ENCODE results near the gene XRCC6. TPM values are rescaled to one million over a fixed set of nuclear protein-coding genes. Genes with fewer than 3 reads are reported as not detected.
"Not testable (repeated sequence)": the region's sequence is repeated elsewhere in the genome, so short reads cannot be mapped to it uniquely, and the experiment has no call there.

XRCC6 gene
- total RNA-seq, 8 experiments from 2014 or later, result 205 to 384 (median 275) TPM

DNA sequence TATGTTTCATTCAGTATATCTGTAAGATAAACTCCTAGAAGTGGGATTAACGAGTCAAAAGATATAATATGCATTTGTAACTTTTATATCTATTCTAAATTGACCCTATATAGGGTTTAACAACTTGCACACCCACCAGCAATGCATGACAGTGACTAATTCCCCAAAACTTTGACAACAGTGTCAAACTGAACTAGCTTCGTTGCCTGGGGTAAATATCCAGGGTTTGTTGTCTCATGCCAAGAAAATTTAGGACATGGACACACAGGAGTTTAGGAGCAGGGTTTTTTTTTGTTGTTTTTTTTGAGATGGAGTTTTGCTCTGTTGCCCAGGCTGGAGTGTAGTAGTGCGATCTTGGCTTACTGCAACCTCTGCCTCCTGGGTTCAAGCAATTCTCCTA, 62.5 kb downstream of the XRCC6 start:
- ATAC-seq (replicated peaks in 6 of 8), result no peak
- 67 to 100% (median 84%) methylated on average over 1 to 3 of the region's 3 CpGs; no CpG with 5 or more reads in 2 of the 10 experiments for WGBS, 10 experiments
- no peak overlapping the region for H3K4me3 ChIP-seq
- peaks cover 0 to 5% of the 10 kb centered on the region in 2 donors for H3K4me1 ChIP-seq (replicated peaks in 1 of 2)
- H3K27ac ChIP-seq, result no peak overlapping the region
- in situ Hi-C loops (cut with MboI; ENCODE audit: low pct_unique_long_range_greater_than_20kb in 2 of 9, low sequenced_read_pairs in 9 of 9, unreplicated experiment in 9 of 9), result loop anchor here in 1 of 9 experiments (25.0 kb wide), 1 partner anchor 254 kb away; the partner anchor contains the start of genes CENPM and TNFRSF13C

- H3K4me1 ChIP-seq (replicated peaks in 1 of 2), result peaks cover under 1 to 5% of the 10 kb centered on the region in 2 donors
- WGBS, 10 experiments, result 44 to 96% (median 80%) methylated on average over 1 to 4 of the region's 4 CpGs
- no peak overlapping the region for H3K27ac ChIP-seq
- in situ Hi-C loops (cut with MboI; ENCODE audit: low pct_unique_long_range_greater_than_20kb in 2 of 9, low sequenced_read_pairs in 9 of 9, unreplicated experiment in 9 of 9), result loop anchor here in 1 of 9 experiments (25.0 kb wide), 1 partner anchor 253 kb away; the partner anchor contains the start of genes CENPM and TNFRSF13C
- no peak for ATAC-seq (replicated peaks in 6 of 8)
- H3K4me3 ChIP-seq, result no peak overlapping the region
Observed at GRCh38 chr22:41684194-41684593, 63.1 kb downstream of the XRCC6 start.

DNA sequence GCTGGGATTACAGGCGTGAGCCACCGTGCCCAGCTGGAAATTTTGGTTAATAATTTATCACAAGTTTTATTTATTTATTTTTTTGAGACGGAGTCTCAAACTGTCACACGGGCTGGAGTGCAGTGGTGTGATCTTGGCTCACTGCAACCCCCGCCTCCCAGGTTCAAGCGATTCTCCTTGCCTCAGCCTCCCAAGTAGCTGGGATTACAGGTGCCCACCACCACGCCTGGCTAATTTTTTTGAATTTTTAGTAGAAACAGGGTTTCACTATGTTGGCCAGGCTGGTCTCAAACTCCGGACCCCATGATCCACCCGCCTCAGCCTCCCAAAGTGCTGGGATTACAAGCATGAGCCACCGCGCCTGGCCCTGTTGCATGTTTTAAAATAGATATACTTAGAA, 65.8 kb downstream of the XRCC6 start:
- H3K4me1 ChIP-seq (replicated peaks in 1 of 2); ATAC-seq (replicated peaks in 6 of 8); H3K27ac ChIP-seq: not testable (repeated sequence)
- 89 to 100% (median 96%) methylated on average over 1 to 9 of the region's 11 CpGs; no CpG with 5 or more reads in 3 of the 10 experiments for WGBS, 10 experiments
- peak overlapping the region in 1 of 5 donors; percentile 78 for H3K4me3 ChIP-seq
- in situ Hi-C loops (cut with MboI; ENCODE audit: low pct_unique_long_range_greater_than_20kb in 2 of 9, low sequenced_read_pairs in 9 of 9, unreplicated experiment in 9 of 9), result loop anchor here in 1 of 9 experiments (25.0 kb wide), 1 partner anchor 250 kb away; the partner anchor contains the start of genes CENPM and TNFRSF13C

DNA sequence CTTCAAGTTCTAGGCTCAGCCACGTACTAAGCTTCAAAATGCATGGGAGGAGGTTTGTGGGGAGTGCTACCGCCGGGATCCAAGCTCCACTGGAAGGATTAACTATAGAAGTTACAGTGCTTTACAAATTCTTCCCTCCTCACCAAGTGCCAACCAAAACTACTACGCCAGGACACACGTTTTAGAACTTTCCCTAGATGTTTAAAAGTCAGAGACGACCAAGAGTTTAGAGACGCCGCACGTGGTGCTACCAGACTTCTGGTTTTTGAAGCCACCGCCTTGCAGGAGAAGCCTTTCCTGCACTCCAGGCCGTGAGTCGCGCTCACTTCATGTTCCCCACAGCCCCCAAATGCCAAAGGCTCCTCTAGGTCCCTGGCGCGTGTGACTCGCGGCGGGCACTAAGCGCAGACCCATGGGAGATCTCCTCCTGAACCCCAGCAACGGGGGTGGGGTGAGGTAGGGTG, 66.8 kb downstream of the XRCC6 start:
- H3K4me1 ChIP-seq (replicated peaks in 1 of 2), result peaks cover 5 to 8% of the 10 kb centered on the region in 2 donors
- H3K27ac ChIP-seq, result peak overlapping the region; percentile 63 to 92
- WGBS, 10 experiments, result 0 to 13% (median 1%) methylated on average over 2 to 14 of the region's 20 CpGs; no CpG with 5 or more reads in 2 of the 10 experiments
- peak overlapping the region; percentile 67 to 79 (median 74) for H3K4me3 ChIP-seq
- in situ Hi-C loops (cut with MboI; ENCODE audit: low pct_unique_long_range_greater_than_20kb in 2 of 9, low sequenced_read_pairs in 9 of 9, unreplicated experiment in 9 of 9), result loop anchor here in 1 of 9 experiments (25.0 kb wide), 1 partner anchor 249 kb away; the partner anchor contains the start of genes CENPM and TNFRSF13C
- peak; percentile 13 to 34 (median 14) for ATAC-seq (replicated peaks in 6 of 8)

GRCh38 chr22:41688365-41689211, 67.5 kb downstream of the XRCC6 start, which contains the start of gene SNU13:
Gene SNU13, minus strand, starts transcription at chr22:41688867. Its CDS starts 71 bp downstream, at chr22:41688796.
- WGBS, 10 experiments, result 0 to 4% (median 0%) methylated on average over 4 to 29 of the region's 62 CpGs; no CpG with 5 or more reads in 3 of the 10 experiments
- in situ Hi-C loops (cut with MboI; ENCODE audit: low pct_unique_long_range_greater_than_20kb in 2 of 9, low sequenced_read_pairs in 9 of 9, unreplicated experiment in 9 of 9), result loop anchor here in 1 of 9 experiments (25.0 kb wide), 1 partner anchor 249 kb away; the partner anchor contains the start of genes CENPM and TNFRSF13C
- peaks cover 5 to 8% of the 10 kb centered on the region in 2 donors for H3K4me1 ChIP-seq (replicated peaks in 1 of 2)
- peak; percentile 85 to 97 (median 95) for ATAC-seq (replicated peaks in 6 of 8)
- H3K27ac ChIP-seq, result peak within 1 kb of the TSS; percentile 63 to 92
- H3K4me3 ChIP-seq, result peak within 1 kb of the TSS; percentile 67 to 79 (median 74)

DNA sequence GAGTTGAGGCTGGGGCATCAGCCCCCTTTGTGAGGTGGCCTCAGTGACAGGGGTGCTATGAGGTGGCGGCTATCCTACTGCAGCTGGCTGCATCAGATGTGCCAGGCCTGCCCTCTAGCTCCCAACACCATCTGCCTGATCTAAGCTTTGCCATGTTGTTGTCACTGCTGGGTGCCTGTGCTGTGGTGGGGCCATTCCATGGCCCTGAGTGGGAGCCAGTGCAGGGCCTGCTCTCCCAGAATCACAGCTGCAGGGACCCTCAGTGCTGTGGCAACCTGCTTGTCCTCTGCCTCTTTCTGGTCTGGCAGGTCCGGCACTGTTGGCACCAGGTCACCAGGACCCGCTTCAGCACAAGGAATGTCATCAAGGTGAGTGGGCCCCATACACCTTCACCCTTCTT, 69.4 kb downstream of the XRCC6 start:
- 100% methylated on average over 1 to 2 of the region's 3 CpGs; no CpG with 5 or more reads in 7 of the 10 experiments for WGBS, 10 experiments
- H3K4me1 ChIP-seq (replicated peaks in 1 of 2), result peaks cover 5 to 8% of the 10 kb centered on the region in 2 donors
- in situ Hi-C loops (cut with MboI; ENCODE audit: low pct_unique_long_range_greater_than_20kb in 2 of 9, low sequenced_read_pairs in 9 of 9, unreplicated experiment in 9 of 9), result loop anchor here in 7 of 9 experiments (10.0 to 25.0 kb wide), 2 partner anchors 247 to 254 kb away; partner anchors contain the start of genes CENPM (in 7 of the 7) and TNFRSF13C (in 1 of the 7)
- no peak overlapping the region for H3K27ac ChIP-seq
- H3K4me3 ChIP-seq, result no peak overlapping the region
- ATAC-seq (replicated peaks in 6 of 8), result no peak

GRCh38 chr22:41695211-41695610, 74.1 kb downstream of the XRCC6 start:
- Histone ChIP-seq H3K4me3 (no peak overlapping the region), H3K27ac (no peak overlapping the region), H3K4me1 (replicated peaks in 1 of 2) (peaks cover 4 to 8% of the 10 kb centered on the region in 2 donors)
- ATAC-seq (replicated peaks in 6 of 8), result peak in 2 of 8 experiments; percentile 6 to 11
- in situ Hi-C loops (cut with MboI; ENCODE audit: low pct_unique_long_range_greater_than_20kb in 2 of 9, low sequenced_read_pairs in 9 of 9, unreplicated experiment in 9 of 9), result loop anchor here in 7 of 9 experiments (10.0 to 25.0 kb wide), 2 partner anchors 242 to 250 kb away; partner anchors contain the start of genes CENPM (in 7 of the 7) and TNFRSF13C (in 1 of the 7)
- 4 to 89% (median 57%) methylated on average over 1 to 2 of the region's 2 CpGs; no CpG with 5 or more reads in 2 of the 10 experiments for WGBS, 10 experiments

- Histone ChIP-seq H3K27ac (no peak overlapping the region), H3K4me1 (replicated peaks in 1 of 2) (peaks cover 4 to 8% of the 10 kb centered on the region in 2 donors), H3K4me3 (no peak overlapping the region)
- 17 to 100% (median 67%) methylated on average over 1 to 7 of the region's 11 CpGs; no CpG with 5 or more reads in 4 of the 10 experiments for WGBS, 10 experiments
- ATAC-seq (replicated peaks in 6 of 8), result peak in 5 of 8 experiments; percentile 6 to 32 (median 13)
- in situ Hi-C loops (cut with MboI; ENCODE audit: low pct_unique_long_range_greater_than_20kb in 2 of 9, low sequenced_read_pairs in 9 of 9, unreplicated experiment in 9 of 9), result loop anchor here in 7 of 9 experiments (10.0 to 25.0 kb wide), 2 partner anchors 241 to 248 kb away; partner anchors contain the start of genes CENPM (in 7 of the 7) and TNFRSF13C (in 1 of the 7)
Observed at GRCh38 chr22:41696703-41697102, 75.6 kb downstream of the XRCC6 start.

GRCh38 chr22:41697126-41697775, 76.2 kb downstream of the XRCC6 start:
- no peak overlapping the region for H3K4me3 ChIP-seq
- ATAC-seq (replicated peaks in 6 of 8), result peak; percentile 89 to 97 (median 92)
- peaks cover 4 to 8% of the 10 kb centered on the region in 2 donors for H3K4me1 ChIP-seq (replicated peaks in 1 of 2)
- in situ Hi-C loops (cut with MboI; ENCODE audit: low pct_unique_long_range_greater_than_20kb in 2 of 9, low sequenced_read_pairs in 9 of 9, unreplicated experiment in 9 of 9), result loop anchor here in 7 of 9 experiments (10.0 to 25.0 kb wide), 2 partner anchors 240 to 248 kb away; partner anchors contain the start of genes CENPM (in 7 of the 7) and TNFRSF13C (in 1 of the 7)
- WGBS, 10 experiments, result 0 to 84% (median 8%) methylated on average over 1 to 11 of the region's 12 CpGs; no CpG with 5 or more reads in 3 of the 10 experiments
- no peak overlapping the region for H3K27ac ChIP-seq

DNA sequence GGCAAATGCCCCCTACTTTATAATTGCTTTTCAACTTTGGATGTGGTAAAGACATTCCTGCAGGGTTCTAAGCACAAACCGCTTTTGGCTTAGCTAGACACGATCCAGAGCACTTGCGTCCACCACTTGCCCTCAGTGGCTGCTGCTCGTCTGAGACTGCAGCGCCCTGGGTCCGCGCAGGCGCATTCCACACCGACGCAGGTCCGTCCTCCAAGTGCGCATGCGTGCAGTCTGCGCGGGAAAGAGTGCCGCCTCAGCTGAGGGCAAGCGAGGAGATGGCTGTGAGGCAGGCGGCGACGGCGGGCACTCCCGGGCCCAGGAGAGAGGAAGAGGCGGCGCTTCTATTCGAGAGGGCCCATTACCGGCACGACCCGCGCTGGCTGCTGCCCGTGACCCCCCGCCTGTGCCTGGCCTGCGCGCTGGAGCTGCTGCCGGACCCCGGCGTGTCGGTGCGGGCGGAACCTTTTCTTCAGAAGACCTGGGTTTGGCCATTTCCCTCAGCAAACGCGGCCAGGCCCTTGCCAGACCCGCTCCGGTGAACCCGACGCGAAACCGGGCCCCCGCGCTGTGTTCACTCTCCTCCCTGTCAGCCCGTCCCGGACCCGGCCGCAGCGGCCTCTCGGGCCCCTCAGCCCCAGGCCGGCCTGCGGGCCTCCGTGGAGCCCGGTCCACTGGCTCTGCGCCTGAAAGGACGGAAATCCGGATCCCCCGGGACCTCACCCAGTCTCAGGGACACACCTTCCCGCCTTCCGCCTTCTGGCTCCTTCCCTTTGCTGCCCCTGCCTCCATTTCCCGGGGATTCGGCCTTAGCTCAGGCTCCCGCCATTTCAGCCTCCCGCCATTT, 78.4 kb downstream of the XRCC6 start, which contains the start of gene MEI1:
TSS of gene MEI1 (plus strand) at position 240 of the 844 bp plus-strand sequence. CDS start at position 276, 36 bp downstream.
- no peak within 1 kb of the TSS for H3K4me3 ChIP-seq
- WGBS, 10 experiments, result 20 to 100% (median 100%) methylated on average over 1 to 12 of the region's 69 CpGs; no CpG with 5 or more reads in 4 of the 10 experiments
- in situ Hi-C loops (cut with MboI; ENCODE audit: low pct_unique_long_range_greater_than_20kb in 2 of 9, low sequenced_read_pairs in 9 of 9, unreplicated experiment in 9 of 9), result loop anchor here in 8 of 9 experiments (10.0 to 25.0 kb wide), 3 partner anchors 113 to 245 kb away; partner anchors contain the start of genes CENPM (in 8 of the 8), TNFRSF13C (in 2 of the 8) and CCDC134 (in 1 of the 8)
- H3K4me1 ChIP-seq (replicated peaks in 1 of 2), result peaks cover 4 to 8% of the 10 kb centered on the region in 2 donors
- no peak within 1 kb of the TSS for H3K27ac ChIP-seq
- peak in 2 of 8 experiments; percentile 13 to 15 for ATAC-seq (replicated peaks in 6 of 8)

DNA sequence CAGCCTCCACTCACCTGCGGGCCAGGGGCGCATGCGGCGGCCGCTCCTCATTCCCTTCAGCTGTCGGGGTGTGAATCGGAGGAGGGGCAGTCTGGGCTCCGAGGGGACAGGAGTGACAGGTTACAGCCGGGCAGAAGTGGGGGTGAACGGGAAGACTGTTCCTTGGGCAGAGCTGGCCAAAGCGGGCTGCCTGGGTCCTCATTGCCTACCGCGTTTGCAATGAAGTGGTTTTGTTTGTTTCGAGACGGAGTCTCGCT, 78.9 kb downstream of the XRCC6 start:
- H3K4me3 ChIP-seq, result no peak overlapping the region
- peaks cover 4 to 8% of the 10 kb centered on the region in 2 donors for H3K4me1 ChIP-seq (replicated peaks in 1 of 2)
- WGBS, 10 experiments, result 81 to 100% (median 95%) methylated on average over 3 to 8 of the region's 16 CpGs; no CpG with 5 or more reads in 7 of the 10 experiments
- no peak for ATAC-seq (replicated peaks in 6 of 8)
- H3K27ac ChIP-seq, result no peak overlapping the region
- in situ Hi-C loops (cut with MboI; ENCODE audit: low pct_unique_long_range_greater_than_20kb in 2 of 9, low sequenced_read_pairs in 9 of 9, unreplicated experiment in 9 of 9), result loop anchor here in 2 of 9 experiments (25.0 kb wide), 2 partner anchors 112 to 237 kb away; partner anchors contain the start of genes CCDC134 (in 1 of the 2), CENPM (in 1 of the 2) and TNFRSF13C (in 1 of the 2)

All from motor neuron (in vitro differentiated cells).